NCI-H82 (cell line): ENCODE measurements around the gene MYRIP.
"Not testable (repeated sequence)": the region's sequence is repeated elsewhere in the genome, so short reads cannot be mapped to it uniquely, and the experiment has no call there.

Experiments
- DNase-seq: peaks from one replicate; lab custom pipeline; 2025; lab: John Stamatoyannopoulos, UW

MYRIP gene

GRCh38 chr3:40237889-40238571 is 428.6 kb downstream of the MYRIP start:
- no peak for DNase-seq

- peak; percentile 0 for DNase-seq
Observed at GRCh38 chr3:40240921-40241320, 431.5 kb downstream of the MYRIP start.

- no peak for DNase-seq
Observed at GRCh38 chr3:40242216-40242615, 432.8 kb downstream of the MYRIP start.

GRCh38 chr3:40242638-40243037 is 433.2 kb downstream of the MYRIP start:
- no peak for DNase-seq

GRCh38 chr3:40243056-40243455 is 433.6 kb downstream of the MYRIP start:
- no peak for DNase-seq

GRCh38 chr3:40247714-40248454 is 438.5 kb downstream of the MYRIP start:
- no peak for DNase-seq

GRCh38 chr3:40248591-40248990 is 439.2 kb downstream of the MYRIP start:
- no peak for DNase-seq

GRCh38 chr3:40249168-40249567 is 439.8 kb downstream of the MYRIP start:
- DNase-seq, result no peak

- DNase-seq, result no peak
Observed at GRCh38 chr3:40254491-40254890, 445.1 kb downstream of the MYRIP start.

- DNase-seq, result no peak
Observed at GRCh38 chr3:40254891-40255290, 445.5 kb downstream of the MYRIP start.

- no peak for DNase-seq
Observed at GRCh38 chr3:40255532-40255931, 446.1 kb downstream of the MYRIP start.

- no peak for DNase-seq
Observed at GRCh38 chr3:40258064-40258463, 448.7 kb downstream of the MYRIP start.

- DNase-seq, result no peak
Observed at GRCh38 chr3:40258555-40258954, 449.1 kb downstream of the MYRIP start.

GRCh38 chr3:40262331-40262730 is 452.9 kb downstream of the MYRIP start:
- no peak for DNase-seq

- no peak for DNase-seq
Observed at GRCh38 chr3:40264451-40264850, 455.0 kb downstream of the MYRIP start.

- DNase-seq, result no peak
Observed at GRCh38 chr3:40265181-40265580, 455.8 kb downstream of the MYRIP start.

GRCh38 chr3:40267937-40268724 is 458.7 kb downstream of the MYRIP start:
- DNase-seq, result no peak

- no peak for DNase-seq
Observed at GRCh38 chr3:40268802-40269524, 459.6 kb downstream of the MYRIP start.

- DNase-seq, result no peak
Observed at GRCh38 chr3:40278791-40279190, 469.4 kb downstream of the MYRIP start.

GRCh38 chr3:40281995-40282394 is 472.6 kb downstream of the MYRIP start:
- no peak for DNase-seq

GRCh38 chr3:40283057-40283456 is 473.6 kb downstream of the MYRIP start:
- DNase-seq, result not testable (repeated sequence)

GRCh38 chr3:40287248-40287647 is 477.8 kb downstream of the MYRIP start:
- no peak for DNase-seq
